ENCODE results near the gene CACNA2D2.

GRCh38 chr3:50354850-50355249 is 148.6 kb downstream of the CACNA2D2 start:
- TF ChIP-seq CTCF (conservative IDR thresholded peaks at IDR 0.05; ENCODE audit: low read depth, low read length) (no peak), POLR2A (IDR thresholded peaks at IDR 0.05; ENCODE audit: low read depth, low read length) (no peak), ELK1 (IDR thresholded peaks at IDR 0.05; ENCODE audit: borderline replicate concordance, low read depth, low read length) (no peak), RFX5 (IDR thresholded peaks at IDR 0.05; ENCODE audit: low read depth, low read length) (no peak), SMC3 (IDR thresholded peaks at IDR 0.05; ENCODE audit: low read depth, low read length) (no peak), CEBPB (IDR thresholded peaks at IDR 0.05; ENCODE audit: low read depth, low read length) (no peak), RAD21 (IDR thresholded peaks at IDR 0.05; ENCODE audit: low read length) (no peak), RCOR1 (IDR thresholded peaks at IDR 0.05; ENCODE audit: insufficient replicate concordance, low read length) (no peak), BHLHE40 (IDR thresholded peaks at IDR 0.05; ENCODE audit: low read depth, low read length) (no peak), CHD1 (IDR thresholded peaks at IDR 0.05; ENCODE audit: low read depth, low read length) (no peak), USF2 (IDR thresholded peaks at IDR 0.05; ENCODE audit: low read depth, low read length) (no peak), FOS (IDR thresholded peaks at IDR 0.05; ENCODE audit: low read depth, low read length) (no peak), MAFK (IDR thresholded peaks at IDR 0.05; ENCODE audit: low read depth, low read length) (no peak)
